GM12878 (cell line): ENCODE results near the gene VIPR1. TPM values are rescaled to one million over a fixed set of nuclear protein-coding genes. Genes with fewer than 3 reads are reported as not detected.

Experiments used
- ATAC-seq: fragments of 200-7000 bp; cut with Tn5 transposase; 3 replicates; pipeline ENCODE4 v1.9.1; 2020; ENCODE audit warnings: mild to moderate bottlenecking, moderate library complexity
- BruUV-seq: library from RNA; stranded (reverse); fragments of 400-500 nt; replicated peaks from 2 replicates; lab custom pipeline; 2021; lab: Mats Ljungman, UMichigan
- CTCF ChIA-PET: fragments of 300-600 bp; sonication (Branson Sonifier 250); formaldehyde crosslinking; extraction: SDS; loops from one replicate; lab custom pipeline; 2021; ENCODE audit warnings: inconsistent platforms; lab: Yijun Ruan, JAX
- POLR2A ChIA-PET: fragments of 350-600 bp; formaldehyde crosslinking; extraction: SDS; loops from one replicate; lab custom pipeline; 2021; ENCODE audit warnings: inconsistent platforms; lab: Charles Lee
- RAD21 ChIA-PET: fragments of 300-600 bp; sonication (Branson Sonifier 250); formaldehyde crosslinking; loops from one replicate; lab custom pipeline; 2023; ENCODE audit warnings: antibody characterized with exemption; ENCODE audit not compliant: unreplicated experiment; lab: Charles Lee
- SMC1A ChIA-PET: fragments of 300-600 bp; sonication (Branson Sonifier 250); formaldehyde crosslinking; loops from one replicate; lab custom pipeline; 2023; ENCODE audit not compliant: unreplicated experiment, uncharacterized antibody; lab: Charles Lee
- DNase-seq: peaks from one replicate; pipeline ENCODE4 v3.0.0-alpha.2; 2011; ENCODE audit warnings: low read depth, low spot score
- FAIRE-seq: peaks from 3 replicates; lab custom pipeline; 2011; peaks lifted over from hg19 to GRCh38; lab: Jason Lieb, UNC
- H2AFZ ChIP-seq: 2 replicates; pipeline ENCODE4 v1.6.0; 2011; ENCODE audit warnings: low read depth, low read length, control low read depth; ENCODE audit not compliant: control insufficient read depth
- H3K27ac ChIP-seq: 2 replicates; pipeline ENCODE4 v1.5.1; 2011; ENCODE audit warnings: control low read depth; ENCODE audit not compliant: control insufficient read depth, insufficient read depth
- H3K27me3 ChIP-seq, 2 experiments: replicated peaks in 1 of 2; 2 replicates each; pipeline versions ENCODE4 v1.6.0 to v1.6.1; 2011; ENCODE audit warnings: low read length in 1 of 2; ENCODE audit not compliant: control insufficient read depth in 2 of 2, insufficient read depth in 2 of 2
- H3K36me3 ChIP-seq, 2 experiments: 2 replicates each; pipeline ENCODE4 v1.5.1; 2011; ENCODE audit warnings: low read length in 1 of 2; ENCODE audit not compliant: control insufficient read depth in 2 of 2, insufficient read depth in 2 of 2
- H3K4me1 ChIP-seq: 2 replicates; pipeline ENCODE4 v1.6.1; 2011; ENCODE audit warnings: mild to moderate bottlenecking, low read length, moderate library complexity, mixed read lengths; ENCODE audit not compliant: control insufficient read depth, insufficient read depth
- H3K4me2 ChIP-seq: 2 replicates; pipeline ENCODE4 v1.6.0; 2011; ENCODE audit warnings: control low read depth; ENCODE audit not compliant: control insufficient read depth, insufficient read depth
- H3K4me3 ChIP-seq: fragments of 200-600 bp; sonication (generic); 2 replicates; pipeline ENCODE4 v1.5.1; 2016
- H3K79me2 ChIP-seq: 2 replicates; pipeline ENCODE4 v1.6.0; 2011; ENCODE audit warnings: low read length; ENCODE audit not compliant: control insufficient read depth, insufficient read depth
- H3K9ac ChIP-seq: 2 replicates; pipeline ENCODE4 v1.8.0; 2011; ENCODE audit warnings: low read length, control low read depth, mixed read lengths; ENCODE audit not compliant: control insufficient read depth, insufficient read depth
- H3K9me3 ChIP-seq: replicated peaks from 3 replicates; pipeline ENCODE4 v1.5.1; 2011; ENCODE audit warnings: mild to moderate bottlenecking, low read length; ENCODE audit not compliant: control insufficient read depth, insufficient read depth
- H4K20me1 ChIP-seq: 2 replicates; pipeline ENCODE4 v1.6.0; 2011; ENCODE audit not compliant: control insufficient read depth, insufficient read depth
- ETV6 ChIP-seq, 2 experiments: fragments of 450-650 bp in 1 of 2; IDR thresholded peaks in 1 of 2; conservative IDR thresholded peaks in 1 of 2; 2 replicates each; pipeline ENCODE4 v1.6.1; 2014; ENCODE audit warnings: antibody characterized with exemption in 1 of 2, borderline replicate concordance in 1 of 2, low read depth in 1 of 2, mild to moderate bottlenecking in 1 of 2, moderate library complexity in 1 of 2
- NRF1 ChIP-seq: conservative IDR thresholded peaks from 2 replicates; pipeline ENCODE4 v1.6.1; 2011; ENCODE audit warnings: mild to moderate bottlenecking, low read depth, low read length, improper control_type of control experiment
- TBL1XR1 ChIP-seq: IDR thresholded peaks from 2 replicates; pipeline ENCODE4 v1.6.1; 2012; ENCODE audit warnings: low read depth, low read length, improper control_type of control experiment
- ZBED1 ChIP-seq: IDR thresholded peaks from 2 replicates; pipeline ENCODE4 v1.6.1; 2016; ENCODE audit warnings: borderline replicate concordance
- WGBS: methylation state at CpG from one replicate; pipeline ENCODE4 v1.1.6; 2016; ENCODE audit warnings: low lambda C conversion rate; ENCODE audit not compliant: insufficient replicate concordance, insufficient coverage; ENCODE audit errors: missing lambda C conversion rate; 5-methylcytosine and 5-hydroxymethylcytosine counted together
- in situ Hi-C: fragments of 300-500 bp; cut with MboI; formaldehyde crosslinking; loops from 9 replicates; pipeline ENCODE4 v1.14.3; 2018; ENCODE audit warnings: mixed read lengths
- intact Hi-C: fragments of 100-400 bp; cut with micrococcal nuclease; formaldehyde crosslinking; loops from one replicate; pipeline ENCODE4 v1.14.2; 2022; ENCODE audit not compliant: unreplicated experiment
- polyA plus RNA-seq, 11 experiments: library from polyadenylated mRNA; depleted of rRNA in 4 of 11; unstranded in 6 of 11; stranded (reverse) in 5 of 11; fragments of >200 nt; fragmentation: Nextera tagmentation in 4 of 11; fragmentation: Illumina TruSeq in 1 of 11; extraction: Ambion mirVana in 4 of 11; extraction: Trizol in 1 of 11; gene quantifications; 1 replicate in 1 of 11; 2 replicates in 10 of 11; pipeline versions ENCODE4 v1.2.1 to v1.2.3, GENCODE V29; 2011 to 2016; ENCODE audit warnings: inconsistent platforms in 2 of 11, missing spikeins in 2 of 11, low read depth in 1 of 11
- total RNA-seq, 4 experiments: library from RNA; depleted of rRNA in 3 of 4; stranded (reverse); fragments of >200 nt in 3 of 4; fragmentation: Illumina TruSeq in 1 of 4; extraction: Trizol in 1 of 4; gene quantifications; 2 replicates each; pipeline versions ENCODE4 v1.2.1 to v1.2.3, GENCODE V29; 2013 to 2021
- TF ChIP-seq, protein P1 (sequence below): fragments of 450-650 bp; IDR thresholded peaks from 2 replicates; pipeline ENCODE4 v1.6.1; 2017; ENCODE audit warnings: antibody characterized with exemption, mild to moderate bottlenecking, moderate library complexity
- TF ChIP-seq, protein P2 (sequence below): IDR thresholded peaks from 2 replicates; pipeline ENCODE4 v1.6.1; 2012; ENCODE audit warnings: low read length, inconsistent platforms

Gene VIPR1
- total and polyA plus RNA-seq, 10 of the 15 experiments (the other 5 are each of a cell fraction or from before 2014, with no cell fraction given): 0.03 to 0.28 (median 0.12) TPM; not detected in 6

DNA sequence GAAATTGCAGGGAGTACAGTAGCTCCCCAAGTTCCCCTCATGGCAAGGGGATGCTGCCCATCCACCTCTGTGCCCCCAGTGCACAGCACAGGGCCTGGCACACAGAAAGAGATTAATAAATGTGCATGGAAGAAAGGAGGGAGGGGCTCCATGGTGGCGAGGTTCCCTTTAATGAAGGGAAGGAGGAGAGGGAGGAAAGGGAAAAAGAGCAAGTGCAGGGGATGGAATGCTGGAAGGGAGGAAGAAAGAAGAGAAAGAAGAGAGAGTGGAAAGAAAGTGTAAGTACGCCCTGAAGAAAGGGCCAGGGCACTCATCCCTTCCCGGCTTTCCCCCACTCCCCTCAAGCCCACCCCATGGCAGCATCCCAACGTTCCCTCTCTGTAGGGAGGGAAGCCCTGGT, 1.5 kb upstream of the VIPR1 start:
- no peak for ATAC-seq
- H3K4me1 ChIP-seq: peaks cover 6% of the 10 kb centered on the region; the same call in 1 of the 2 replicates
- H3K4me2 ChIP-seq: no peak overlapping the region
- CTCF ChIA-PET: interaction anchor here (0.7 to 2.0 kb wide), 2 partner anchors 9 to 375 kb away, joined by 3 to 4 read pairs; no protein-coding TSS in a partner anchor
- no peaks in the 10 kb centered on the region for H4K20me1 ChIP-seq
- BruUV-seq: no TSS peak
- TF ChIP-seq ETV6 (conservative IDR thresholded peaks at IDR 0.05 in 1 of 2, IDR thresholded peaks at IDR 0.05 in 1 of 2; ENCODE audit: borderline replicate concordance in 1 of 2, low read depth in 1 of 2): no peak
- TF ChIP-seq, protein P1, sequence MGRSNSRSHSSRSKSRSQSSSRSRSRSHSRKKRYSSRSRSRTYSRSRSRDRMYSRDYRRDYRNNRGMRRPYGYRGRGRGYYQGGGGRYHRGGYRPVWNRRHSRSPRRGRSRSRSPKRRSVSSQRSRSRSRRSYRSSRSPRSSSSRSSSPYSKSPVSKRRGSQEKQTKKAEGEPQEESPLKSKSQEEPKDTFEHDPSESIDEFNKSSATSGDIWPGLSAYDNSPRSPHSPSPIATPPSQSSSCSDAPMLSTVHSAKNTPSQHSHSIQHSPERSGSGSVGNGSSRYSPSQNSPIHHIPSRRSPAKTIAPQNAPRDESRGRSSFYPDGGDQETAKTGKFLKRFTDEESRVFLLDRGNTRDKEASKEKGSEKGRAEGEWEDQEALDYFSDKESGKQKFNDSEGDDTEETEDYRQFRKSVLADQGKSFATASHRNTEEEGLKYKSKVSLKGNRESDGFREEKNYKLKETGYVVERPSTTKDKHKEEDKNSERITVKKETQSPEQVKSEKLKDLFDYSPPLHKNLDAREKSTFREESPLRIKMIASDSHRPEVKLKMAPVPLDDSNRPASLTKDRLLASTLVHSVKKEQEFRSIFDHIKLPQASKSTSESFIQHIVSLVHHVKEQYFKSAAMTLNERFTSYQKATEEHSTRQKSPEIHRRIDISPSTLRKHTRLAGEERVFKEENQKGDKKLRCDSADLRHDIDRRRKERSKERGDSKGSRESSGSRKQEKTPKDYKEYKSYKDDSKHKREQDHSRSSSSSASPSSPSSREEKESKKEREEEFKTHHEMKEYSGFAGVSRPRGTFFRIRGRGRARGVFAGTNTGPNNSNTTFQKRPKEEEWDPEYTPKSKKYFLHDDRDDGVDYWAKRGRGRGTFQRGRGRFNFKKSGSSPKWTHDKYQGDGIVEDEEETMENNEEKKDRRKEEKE: no peak
- no peak for TF ChIP-seq TBL1XR1
- TF ChIP-seq, protein P2, sequence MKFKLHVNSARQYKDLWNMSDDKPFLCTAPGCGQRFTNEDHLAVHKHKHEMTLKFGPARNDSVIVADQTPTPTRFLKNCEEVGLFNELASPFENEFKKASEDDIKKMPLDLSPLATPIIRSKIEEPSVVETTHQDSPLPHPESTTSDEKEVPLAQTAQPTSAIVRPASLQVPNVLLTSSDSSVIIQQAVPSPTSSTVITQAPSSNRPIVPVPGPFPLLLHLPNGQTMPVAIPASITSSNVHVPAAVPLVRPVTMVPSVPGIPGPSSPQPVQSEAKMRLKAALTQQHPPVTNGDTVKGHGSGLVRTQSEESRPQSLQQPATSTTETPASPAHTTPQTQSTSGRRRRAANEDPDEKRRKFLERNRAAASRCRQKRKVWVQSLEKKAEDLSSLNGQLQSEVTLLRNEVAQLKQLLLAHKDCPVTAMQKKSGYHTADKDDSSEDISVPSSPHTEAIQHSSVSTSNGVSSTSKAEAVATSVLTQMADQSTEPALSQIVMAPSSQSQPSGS: no peak
- TF ChIP-seq ZBED1: no peak
- no peak for TF ChIP-seq NRF1
- H3K36me3 ChIP-seq: no peaks in the 10 kb centered on the region
- H3K27ac ChIP-seq: no peak overlapping the region
- FAIRE-seq: no peak
- no peak overlapping the region for H3K9ac ChIP-seq
- POLR2A ChIA-PET: no interaction called here
- RAD21 ChIA-PET: no interaction called here
- 25% methylated on average over 2 of the region's 4 CpGs for WGBS
- SMC1A ChIA-PET: no interaction called here
- in situ Hi-C loops: no loop called here
- no peak overlapping the region for H3K4me3 ChIP-seq
- intact Hi-C loops: no loop called here
- no peaks in the 10 kb centered on the region for H3K79me2 ChIP-seq
- no peak for DNase-seq
- H2AFZ ChIP-seq: no peak overlapping the region
- no peaks in the 10 kb centered on the region for H3K9me3 ChIP-seq
- H3K27me3 ChIP-seq: peaks cover 6 to 13% of the 10 kb centered on the region in 2 experiments
